Measurements from ENCODE around the gene MUC6. TPM values are rescaled to one million over a fixed set of nuclear protein-coding genes. Genes with fewer than 3 reads are reported as not detected.

MUC6 gene
- total RNA-seq, 2 donors from 2014 or later, result not detected

DNA sequence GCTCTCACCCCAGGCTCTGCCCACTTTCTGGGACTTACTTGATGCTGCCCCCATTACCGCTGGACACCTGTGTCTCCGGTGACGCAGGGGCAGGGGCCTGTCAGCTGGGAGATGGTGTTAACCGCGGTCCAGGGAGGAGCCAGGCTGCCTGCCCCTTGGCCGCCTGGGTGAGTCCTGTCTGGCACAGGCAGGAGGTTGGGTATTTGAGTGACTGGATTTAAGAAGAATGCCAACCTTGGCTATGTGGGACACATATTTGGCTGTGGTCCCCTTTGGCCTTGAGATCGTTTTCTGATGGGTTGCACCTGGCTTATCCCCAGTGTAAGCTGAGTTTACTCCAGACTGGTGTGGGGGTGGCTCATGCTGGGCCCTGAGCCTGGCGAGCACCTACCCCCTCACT is 2.5 kb downstream of the MUC6 start:
- Histone ChIP-seq H3K4me1 (no peaks in the 10 kb centered on the region), H3K27ac (no peak overlapping the region), H3K27me3 (no peaks in the 10 kb centered on the region), H3K36me3 (no peaks in the 10 kb centered on the region), H3K4me3 (no peak overlapping the region), H3K9me3 (no peaks in the 10 kb centered on the region)
- no peak for DNase-seq (ENCODE audit: low spot score)
- TF ChIP-seq, protein P1, sequence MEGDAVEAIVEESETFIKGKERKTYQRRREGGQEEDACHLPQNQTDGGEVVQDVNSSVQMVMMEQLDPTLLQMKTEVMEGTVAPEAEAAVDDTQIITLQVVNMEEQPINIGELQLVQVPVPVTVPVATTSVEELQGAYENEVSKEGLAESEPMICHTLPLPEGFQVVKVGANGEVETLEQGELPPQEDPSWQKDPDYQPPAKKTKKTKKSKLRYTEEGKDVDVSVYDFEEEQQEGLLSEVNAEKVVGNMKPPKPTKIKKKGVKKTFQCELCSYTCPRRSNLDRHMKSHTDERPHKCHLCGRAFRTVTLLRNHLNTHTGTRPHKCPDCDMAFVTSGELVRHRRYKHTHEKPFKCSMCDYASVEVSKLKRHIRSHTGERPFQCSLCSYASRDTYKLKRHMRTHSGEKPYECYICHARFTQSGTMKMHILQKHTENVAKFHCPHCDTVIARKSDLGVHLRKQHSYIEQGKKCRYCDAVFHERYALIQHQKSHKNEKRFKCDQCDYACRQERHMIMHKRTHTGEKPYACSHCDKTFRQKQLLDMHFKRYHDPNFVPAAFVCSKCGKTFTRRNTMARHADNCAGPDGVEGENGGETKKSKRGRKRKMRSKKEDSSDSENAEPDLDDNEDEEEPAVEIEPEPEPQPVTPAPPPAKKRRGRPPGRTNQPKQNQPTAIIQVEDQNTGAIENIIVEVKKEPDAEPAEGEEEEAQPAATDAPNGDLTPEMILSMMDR (IDR thresholded peaks at IDR 0.05), result no peak

DNA sequence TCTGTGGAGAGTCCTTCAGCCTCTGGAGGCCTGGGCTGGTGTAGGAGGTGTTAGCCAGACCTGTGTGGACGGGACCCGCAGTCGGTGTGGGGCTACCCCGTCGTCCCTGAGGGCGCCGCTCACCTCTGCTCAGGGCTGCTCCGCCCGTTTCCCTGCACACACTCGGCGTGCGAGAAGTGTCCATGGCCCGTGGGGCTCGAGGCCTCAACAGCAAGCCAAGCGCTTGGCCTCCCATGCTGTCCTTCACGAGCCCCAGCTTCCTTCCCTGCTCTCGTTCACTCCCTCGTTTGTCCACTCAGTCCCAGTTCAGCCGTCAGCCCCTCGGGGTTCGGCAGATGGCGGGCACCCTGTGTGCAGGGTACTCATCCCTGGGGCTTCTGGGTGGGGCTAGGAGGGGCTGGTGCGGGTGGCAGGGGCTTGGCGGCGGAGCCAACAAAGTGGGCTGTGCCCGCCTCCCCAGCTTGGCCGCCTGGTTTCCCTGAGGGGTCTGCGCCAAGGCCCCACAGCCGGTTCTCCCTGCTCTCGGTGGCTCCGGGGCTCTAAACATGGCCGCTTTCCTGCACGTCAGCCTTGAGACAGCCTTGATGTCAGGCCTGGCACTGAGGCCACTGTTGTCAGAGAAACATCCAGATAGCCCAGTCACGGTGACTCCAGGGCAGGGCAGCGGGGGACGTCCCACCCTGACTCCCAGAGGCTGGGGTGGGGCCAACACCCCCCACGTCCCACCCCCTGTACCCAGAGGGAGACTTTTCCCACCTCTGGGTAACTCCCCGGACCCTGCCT is 3.3 kb downstream of the MUC6 start:
- H3K9me3 ChIP-seq, result no peaks in the 10 kb centered on the region
- no peak for DNase-seq (ENCODE audit: low spot score)
- no peaks in the 10 kb centered on the region for H3K27me3 ChIP-seq
- no peaks in the 10 kb centered on the region for H3K4me1 ChIP-seq
- H3K27ac ChIP-seq, result no peak overlapping the region
- TF ChIP-seq, protein P1 (IDR thresholded peaks at IDR 0.05), result no peak
- no peaks in the 10 kb centered on the region for H3K36me3 ChIP-seq
- H3K4me3 ChIP-seq, result no peak overlapping the region

DNA sequence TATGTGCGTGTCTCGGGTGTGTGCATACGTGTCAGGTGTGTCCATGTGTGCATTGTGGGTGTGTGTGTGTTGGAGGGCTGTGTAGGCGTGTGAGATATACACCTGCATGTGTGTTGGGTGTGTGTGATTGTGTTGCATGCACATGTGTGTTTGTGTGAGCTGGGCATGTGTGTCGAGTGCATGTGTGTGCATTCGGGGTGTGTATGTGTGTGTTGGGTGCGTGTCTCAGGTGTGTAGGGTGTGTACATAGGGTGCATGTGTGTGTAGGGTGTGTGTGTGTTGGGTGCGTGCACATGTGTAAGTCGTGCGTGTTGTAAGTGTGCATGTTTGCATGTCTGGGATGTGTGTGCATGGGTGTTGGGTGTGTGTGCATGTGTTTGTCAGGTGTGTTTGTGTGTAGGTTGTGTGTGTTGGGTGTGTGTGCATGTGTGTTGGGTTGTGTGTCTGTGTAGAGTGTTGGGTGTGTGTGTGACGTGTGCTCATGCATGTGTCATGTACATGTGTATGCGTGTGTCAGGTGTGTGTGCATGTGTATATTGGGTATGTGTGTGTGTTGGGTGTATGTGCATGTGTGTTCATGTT is 4.1 kb downstream of the MUC6 start:
- no peak overlapping the region for H3K27ac ChIP-seq
- TF ChIP-seq, protein P1 (IDR thresholded peaks at IDR 0.05), result no peak
- H3K4me3 ChIP-seq, result no peak overlapping the region
- H3K4me1 ChIP-seq, result no peaks in the 10 kb centered on the region
- DNase-seq (ENCODE audit: low spot score), result no peak
- H3K36me3 ChIP-seq, result no peaks in the 10 kb centered on the region
- H3K27me3 ChIP-seq, result no peaks in the 10 kb centered on the region
- no peaks in the 10 kb centered on the region for H3K9me3 ChIP-seq

DNA sequence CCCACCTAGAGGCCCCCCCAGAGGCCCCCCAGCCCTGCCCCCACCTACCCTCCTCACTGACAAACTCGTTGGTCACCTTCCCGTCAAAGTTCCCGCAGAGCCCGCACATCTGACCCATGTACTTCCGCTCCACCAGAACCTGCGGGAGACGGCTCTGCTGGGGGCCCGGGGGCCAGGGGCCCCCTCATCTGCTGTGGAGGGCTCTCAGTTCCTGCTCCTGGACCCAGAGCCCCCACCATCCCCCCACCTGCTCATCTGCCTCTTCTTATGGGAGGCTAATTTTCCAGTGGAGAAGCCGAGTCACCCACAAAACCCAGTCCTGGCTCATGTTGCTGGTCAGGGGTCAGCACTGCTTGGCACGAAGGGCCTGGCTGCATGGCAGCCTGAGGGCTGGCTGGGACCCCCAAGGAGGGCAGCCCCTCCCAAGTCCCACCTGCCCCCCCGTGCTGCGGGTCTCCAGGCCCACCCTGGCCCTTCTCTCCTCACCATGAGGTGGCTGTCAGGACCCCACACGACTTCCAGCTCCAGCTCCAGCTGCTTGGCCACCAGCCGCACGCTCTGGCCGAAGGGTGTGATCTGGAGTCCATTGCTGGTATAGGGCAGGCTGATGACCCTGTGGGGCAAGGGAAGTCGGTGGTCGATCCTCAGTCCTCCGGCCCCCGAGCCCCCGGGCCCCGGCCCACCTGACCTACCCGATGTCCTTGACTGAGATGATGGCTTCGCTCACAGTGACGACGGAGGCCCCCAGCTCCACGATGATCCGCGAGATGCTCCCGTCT is 5.2 kb downstream of the MUC6 start:
- no peak for DNase-seq (ENCODE audit: low spot score)
- Histone ChIP-seq H3K4me1 (no peaks in the 10 kb centered on the region), H3K9me3 (no peaks in the 10 kb centered on the region), H3K27me3 (no peaks in the 10 kb centered on the region), H3K27ac (no peak overlapping the region), H3K36me3 (no peaks in the 10 kb centered on the region), H3K4me3 (no peak overlapping the region)
- TF ChIP-seq, protein P1 (IDR thresholded peaks at IDR 0.05), result no peak

DNA sequence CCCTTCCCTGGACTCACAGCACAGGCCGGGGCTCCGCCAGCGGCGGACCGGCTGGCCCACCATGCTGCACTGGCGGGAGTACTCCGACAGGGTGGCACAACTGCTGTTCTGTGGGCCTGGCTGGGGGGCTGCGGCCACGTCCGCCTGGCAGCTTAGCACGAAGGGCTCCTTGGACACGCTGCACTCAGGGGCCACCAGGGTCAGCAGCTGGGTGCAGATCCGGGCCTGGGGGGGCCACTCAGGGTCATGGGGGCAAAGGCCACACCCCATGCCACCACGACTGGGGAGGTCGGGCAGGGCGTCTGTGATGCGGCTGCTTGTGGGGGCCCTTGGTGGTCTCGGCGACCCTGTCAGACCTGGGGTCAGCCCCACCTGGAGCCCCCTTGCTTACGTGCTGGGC is 6.0 kb downstream of the MUC6 start:
- Histone ChIP-seq H3K4me3 (no peak overlapping the region), H3K27me3 (no peaks in the 10 kb centered on the region), H3K4me1 (no peaks in the 10 kb centered on the region), H3K27ac (no peak overlapping the region), H3K36me3 (no peaks in the 10 kb centered on the region), H3K9me3 (no peaks in the 10 kb centered on the region)
- TF ChIP-seq, protein P1 (IDR thresholded peaks at IDR 0.05), result no peak
- DNase-seq (ENCODE audit: low spot score), result no peak
